ENCODE results near the gene WIZ.
A peak's percentile ranks its signal among the peaks of the same experiment; 100 is the strongest.

Gene WIZ

GRCh38 chr19:15444505-15445226, 5.1 kb downstream of the WIZ start:
- DNase-seq: no peak

- no peak for DNase-seq
Measured at GRCh38 chr19:15443838-15444237, 5.9 kb downstream of the WIZ start.

DNA sequence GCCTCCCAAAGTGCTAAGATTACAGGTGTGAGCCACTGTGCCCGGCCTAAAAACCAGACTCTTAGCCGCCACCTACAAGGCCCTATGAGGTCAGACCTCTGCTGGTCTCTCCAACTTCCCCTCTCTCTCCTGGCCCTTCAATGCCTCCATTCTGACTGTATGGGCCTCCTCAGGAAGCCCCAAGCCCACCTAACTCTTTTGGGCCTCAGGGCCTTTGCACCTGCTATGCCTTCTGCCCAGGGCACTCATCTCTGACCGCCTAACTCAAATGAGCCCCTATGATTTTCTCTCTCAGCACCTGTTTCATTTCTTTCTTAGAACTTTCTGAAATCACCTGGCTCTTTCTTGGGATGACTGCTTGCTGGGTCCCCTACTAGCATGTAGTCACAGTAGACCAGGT, 6.4 kb downstream of the WIZ start:
- no peak for DNase-seq

GRCh38 chr19:15442142-15442920, 7.4 kb downstream of the WIZ start:
- DNase-seq: no peak

GRCh38 chr19:15441317-15441716, 8.4 kb downstream of the WIZ start:
- DNase-seq: no peak

- DNase-seq: no peak
Measured at GRCh38 chr19:15439821-15440641, 9.7 kb downstream of the WIZ start.

DNA sequence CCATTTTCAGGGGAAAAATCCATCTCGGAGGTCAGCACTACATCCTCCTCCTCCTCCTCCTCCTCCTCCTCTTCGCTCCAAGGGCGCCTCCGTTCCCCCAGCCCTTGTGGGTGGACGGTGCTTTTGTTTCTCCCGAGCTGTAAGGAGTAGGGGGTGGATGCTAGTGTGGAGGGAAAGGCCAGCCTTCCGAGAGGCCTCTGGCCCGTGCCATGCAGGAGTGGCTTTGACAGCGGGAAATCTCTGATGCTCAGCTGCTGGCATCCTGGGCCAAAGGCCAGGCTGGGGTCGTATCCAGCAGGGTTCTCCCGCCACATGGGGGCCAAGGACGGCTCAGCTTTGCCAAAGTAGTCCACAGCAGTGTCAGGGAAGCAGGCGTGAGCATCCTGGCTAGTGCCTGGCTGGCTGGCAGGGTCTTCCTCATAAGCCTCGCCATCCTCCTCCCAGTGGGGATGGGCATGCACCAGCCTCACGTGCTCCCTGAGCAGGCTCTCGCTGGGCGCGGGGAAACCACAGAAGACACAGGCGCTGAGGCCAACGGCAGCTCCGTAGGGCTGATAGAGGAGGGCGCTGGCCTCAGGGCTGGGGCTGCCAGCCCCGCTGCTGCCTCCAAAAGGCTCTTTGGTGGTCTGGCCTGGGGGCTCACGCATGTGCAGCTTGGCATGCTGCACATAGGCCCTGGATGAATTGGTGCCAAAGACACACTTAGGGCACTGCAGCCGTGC, 10.5 kb downstream of the WIZ start:
- DNase-seq: no peak

GRCh38 chr19:15438577-15438976, 11.2 kb downstream of the WIZ start:
- DNase-seq: no peak

DNA sequence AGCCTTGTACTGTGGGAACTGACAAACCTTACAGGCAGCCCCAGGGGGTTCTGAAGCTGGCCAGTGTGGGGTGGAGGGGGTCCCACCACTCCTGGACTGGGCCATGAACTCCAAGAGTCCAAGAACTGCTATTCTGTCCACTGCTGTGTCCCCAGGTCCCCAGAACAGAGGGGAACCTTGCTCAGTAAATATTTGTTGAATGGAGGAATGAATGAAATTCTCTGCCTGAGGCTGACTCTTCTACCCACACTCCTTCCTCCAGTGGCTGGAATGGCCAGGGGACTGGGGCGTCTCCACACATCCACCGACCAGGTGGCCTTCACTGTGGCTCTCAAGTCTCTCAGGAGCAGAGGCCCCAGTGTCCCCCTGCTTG, 11.6 kb downstream of the WIZ start:
- no peak for DNase-seq

DNA sequence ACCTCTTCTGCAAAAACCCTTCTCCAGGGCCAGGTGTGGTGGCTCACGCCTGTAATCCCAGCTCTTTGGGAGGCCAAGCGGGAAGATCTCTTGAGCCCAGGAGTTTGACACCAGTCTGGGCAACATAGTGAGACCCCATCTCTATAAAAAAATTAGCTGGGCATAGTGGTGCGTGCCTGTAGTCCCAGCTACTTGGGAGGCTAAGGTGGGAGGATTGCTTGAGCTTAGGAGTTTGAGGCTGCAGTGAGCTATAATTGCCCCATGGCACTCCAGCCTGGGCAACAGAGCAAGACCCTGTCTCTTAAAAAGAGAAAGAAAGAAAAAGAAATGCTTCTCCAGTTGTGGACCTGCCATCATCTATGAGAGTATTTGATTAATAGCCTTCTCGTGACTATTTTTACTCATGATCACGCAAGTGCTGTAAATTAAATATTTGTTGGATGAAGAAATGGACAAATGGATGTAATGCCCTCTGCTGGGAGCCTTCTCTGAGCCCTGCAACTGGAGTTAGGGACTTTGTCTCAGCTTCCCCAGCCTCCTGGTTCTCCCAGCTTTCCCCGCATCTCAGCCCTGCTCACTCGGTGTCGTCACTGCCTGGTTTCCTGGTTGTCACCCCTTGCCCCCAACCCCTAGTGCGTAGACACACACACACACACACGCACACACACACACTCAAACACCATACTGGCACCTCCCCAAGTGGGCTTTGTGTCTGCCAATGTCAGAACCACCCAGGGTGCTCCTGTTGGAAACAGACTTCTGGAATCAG, 12.2 kb downstream of the WIZ start:
- no peak for DNase-seq

DNA sequence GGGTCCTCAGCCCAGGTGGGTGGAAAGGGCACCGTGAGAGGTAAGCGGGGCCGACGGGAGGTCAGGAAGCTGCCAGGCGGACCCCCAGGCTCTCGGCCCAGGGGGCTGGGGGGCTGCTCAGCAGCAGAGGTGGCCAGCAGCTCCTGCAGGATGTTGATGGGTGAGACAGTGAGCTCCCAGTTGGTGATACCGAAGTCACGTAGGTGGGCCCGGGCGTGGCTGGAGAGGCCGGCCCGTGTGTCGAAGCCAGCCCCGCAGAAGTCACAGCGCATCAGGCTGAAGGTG, 13.0 kb downstream of the WIZ start:
- DNase-seq: no peak

- DNase-seq: no peak
Measured at GRCh38 chr19:15436012-15436825, 13.5 kb downstream of the WIZ start.

DNA sequence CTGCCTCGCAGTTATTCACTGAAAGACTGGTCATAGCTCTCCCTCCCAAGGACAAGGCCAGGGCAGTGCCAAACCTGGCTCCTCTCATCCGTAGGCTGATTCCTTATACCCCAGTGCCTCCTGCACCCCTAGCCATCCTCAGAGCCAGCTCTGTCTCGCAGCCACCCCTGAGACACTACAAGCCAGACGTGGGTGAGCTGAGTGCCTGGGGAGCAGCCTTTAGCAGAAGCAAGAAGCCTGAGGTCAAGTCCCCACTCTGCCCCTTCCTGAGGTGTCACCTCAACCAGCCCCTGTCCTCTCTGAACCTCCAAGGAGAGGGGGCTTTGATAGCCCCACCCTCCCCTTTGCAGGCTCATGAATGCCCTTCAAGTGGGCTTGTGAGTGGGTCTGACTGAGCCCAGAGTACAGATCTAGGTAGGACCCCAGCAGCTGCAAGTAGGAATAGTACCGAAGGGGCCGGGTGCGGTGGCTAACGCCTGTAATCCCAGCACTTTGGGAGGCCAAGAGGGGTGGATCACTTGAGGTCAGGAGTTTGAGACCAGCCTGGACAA, 16.2 kb downstream of the WIZ start:
- no peak for DNase-seq

DNA sequence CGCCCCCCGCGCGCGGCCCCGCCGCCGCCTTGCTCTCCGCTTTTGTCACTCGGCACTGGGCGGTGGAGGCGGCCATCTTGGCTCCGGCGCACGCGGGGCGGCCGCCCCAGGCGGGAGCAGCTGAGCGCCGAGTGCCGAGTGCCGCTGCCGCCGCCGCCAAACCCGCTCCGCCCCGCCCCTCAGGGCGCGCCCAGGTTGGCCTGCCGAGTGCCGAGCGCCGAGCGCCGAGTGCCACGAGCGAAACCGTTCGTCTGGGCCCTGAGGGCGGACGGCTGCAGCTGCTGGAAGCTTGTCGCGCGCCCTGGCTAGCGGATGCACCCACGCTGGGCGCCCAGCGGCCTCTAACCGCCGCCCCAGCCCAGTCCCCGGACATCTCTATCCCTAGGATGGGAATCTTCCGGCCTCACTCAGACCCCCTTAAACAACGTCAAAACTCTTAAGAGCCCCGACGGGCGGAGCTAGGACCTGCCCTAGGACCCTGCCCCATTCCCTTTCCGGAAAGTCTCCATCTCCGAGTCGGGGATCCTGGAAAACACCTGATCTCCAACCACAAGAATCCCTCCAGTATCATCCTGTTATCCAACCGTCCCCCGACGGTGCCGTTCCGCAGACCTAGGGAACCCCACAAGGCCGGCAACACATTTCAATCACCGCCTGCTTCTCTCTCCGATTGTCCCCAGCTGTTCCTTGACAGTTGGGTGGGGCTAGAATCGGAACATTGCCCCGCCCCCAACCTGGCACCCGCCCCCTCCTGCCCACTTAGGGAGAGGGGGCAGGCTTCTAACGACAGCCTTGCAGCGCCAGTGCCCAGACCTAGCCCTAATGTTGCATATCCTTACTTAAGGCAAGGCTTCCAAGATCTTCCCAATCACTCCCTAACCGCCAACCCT, 16.9 kb downstream of the WIZ start:
- peak; percentile 88 for DNase-seq

- no peak for DNase-seq
Measured at GRCh38 chr19:15432018-15432494, 17.7 kb downstream of the WIZ start.

DNA sequence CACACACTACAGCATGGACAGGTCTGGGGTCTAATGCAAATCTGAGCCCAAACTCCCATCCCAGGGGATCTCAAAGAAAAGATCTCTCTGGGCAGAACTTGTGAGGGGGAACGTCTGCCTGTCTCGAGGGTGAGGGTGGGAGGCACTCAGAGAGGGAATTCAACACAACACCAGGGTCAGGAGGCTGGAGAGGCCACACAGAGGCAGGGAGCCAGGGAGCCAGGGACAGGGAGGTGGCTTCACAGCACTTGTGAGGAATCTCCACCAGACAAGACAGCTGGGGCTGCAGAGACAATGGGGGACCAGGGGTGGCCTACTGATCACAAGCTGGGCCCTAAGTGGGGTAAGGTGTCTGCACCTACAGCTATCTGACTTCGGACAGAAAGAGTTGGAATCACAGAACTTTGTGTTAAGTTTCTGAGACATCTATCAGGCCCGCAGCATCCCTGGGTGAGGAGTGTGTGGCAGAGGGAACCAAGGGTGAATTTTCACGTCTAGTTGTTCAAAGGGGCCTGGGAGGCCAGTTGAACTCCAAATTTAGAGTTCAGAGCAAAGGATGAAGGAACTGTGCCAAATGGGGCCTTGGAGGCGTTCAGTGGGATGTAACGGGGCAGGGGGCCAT, 18.2 kb downstream of the WIZ start:
- no peak for DNase-seq

DNA sequence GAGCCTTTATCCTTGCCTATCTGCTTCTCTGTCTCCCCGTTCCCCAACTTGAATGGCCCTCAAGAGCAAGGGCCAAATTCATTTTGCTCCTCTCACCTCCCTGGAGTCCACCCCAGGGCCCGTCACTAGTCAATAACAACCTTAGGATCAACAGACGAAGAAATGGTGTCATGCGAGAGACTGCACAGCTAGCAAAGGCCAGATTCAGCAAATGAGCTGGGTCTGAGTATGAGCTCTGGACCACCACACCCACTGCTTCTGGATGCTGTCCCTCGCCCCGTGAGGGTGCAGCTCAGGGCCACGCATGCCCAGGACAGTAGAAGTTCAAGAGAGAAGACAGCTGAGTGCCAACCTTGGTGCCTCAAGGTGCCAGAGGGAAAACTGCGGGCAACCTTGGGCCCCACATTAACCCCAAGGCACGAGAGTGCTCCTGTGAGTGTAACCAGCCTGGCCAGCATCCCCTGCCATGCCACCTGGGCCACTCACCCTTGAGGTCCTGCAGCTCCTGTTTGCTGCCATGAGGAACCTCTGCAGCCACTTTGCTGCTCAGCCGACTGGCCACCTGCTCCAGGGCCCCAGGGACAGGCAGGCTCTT, 19.1 kb downstream of the WIZ start:
- DNase-seq: no peak

- no peak for DNase-seq
Measured at GRCh38 chr19:15429825-15430467, 19.8 kb downstream of the WIZ start.
